Stomach (tissue), 9 donors: ENCODE results near the gene ARHGEF10L. TPM values are rescaled to one million over a fixed set of nuclear protein-coding genes. Genes with fewer than 3 reads are reported as not detected.

Experiments used
- DNase-seq, 2 donors: peaks; one replicate each; pipeline versions ENCODE4 v3.0.0 to v3.0.0-alpha.2; 2013 to 2019
- H3K27ac ChIP-seq, 5 donors: fragments of 200-600 bp in 4 of 5; sonication (generic) in 4 of 5; one replicate each; pipeline ENCODE4 v1.5.1; 2013 to 2019; ENCODE audit warnings: mild to moderate bottlenecking in 1 of 5, moderate library complexity in 1 of 5
- H3K27me3 ChIP-seq, 3 donors: fragments of 200-600 bp; sonication (generic); one replicate each; pipeline ENCODE4 v1.5.1; 2017 to 2019; ENCODE audit warnings: mixed run types in 1 of 3
- H3K36me3 ChIP-seq, 4 donors: fragments of 200-600 bp; sonication (generic); 1 replicate in 3 of 4; 2 replicates in 1 of 4; pipeline ENCODE4 v1.5.1; 2016 to 2019
- H3K4me1 ChIP-seq, 4 donors: fragments of 200-600 bp; sonication (generic); one replicate each; pipeline ENCODE4 v1.5.1; 2016 to 2019
- H3K4me3 ChIP-seq, 4 donors: fragments of 200-600 bp; sonication (generic) in 3 of 4; one replicate each; pipeline ENCODE4 v1.5.1; 2016 to 2019; ENCODE audit warnings: mild to moderate bottlenecking in 1 of 4
- H3K9me3 ChIP-seq, 4 donors: fragments of 200-600 bp; sonication (generic); one replicate each; pipeline ENCODE4 v1.5.1; 2016 to 2019
- CTCF ChIP-seq, 7 experiments: fragments of 450-650 bp in 4 of 7; fragments of 200-600 bp in 3 of 7; sonication (generic) in 3 of 7; IDR thresholded peaks; one replicate each; pipeline ENCODE4 v1.5.1; 2016 to 2019; ENCODE audit warnings: antibody characterized with exemption in 7 of 7, control low read depth in 2 of 7, mild to moderate bottlenecking in 1 of 7
- EP300 ChIP-seq: sonication (generic); formaldehyde crosslinking; IDR thresholded peaks from one replicate; pipeline ENCODE4 v1.6.1; 2017; ENCODE audit warnings: antibody characterized with exemption
- POLR2A ChIP-seq, 4 donors: fragments of 450-650 bp; IDR thresholded peaks; one replicate each; pipeline ENCODE4 v1.6.1; 2016; ENCODE audit warnings: antibody characterized with exemption in 4 of 4, control low read depth in 2 of 4, mild to moderate bottlenecking in 1 of 4, moderate library complexity in 1 of 4
- POLR2AphosphoS5 ChIP-seq, 3 donors: sonication (generic); formaldehyde crosslinking; IDR thresholded peaks; one replicate each; pipeline ENCODE4 v1.6.1; 2016; ENCODE audit warnings: antibody characterized with exemption in 3 of 3
- WGBS, 5 donors: extraction: QIAGEN DNeasy Blood & Tissue Kit in 3 of 5; methylation state at CpG; one replicate each; pipeline versions ENCODE4 v1.1.5 to v1.1.7; 2013 to 2018; 5-methylcytosine and 5-hydroxymethylcytosine counted together
- intact Hi-C: fragments of 100-400 bp; cut with DNase I; formaldehyde crosslinking; loops from one replicate; pipeline ENCODE4 v1.15.1; 2023; ENCODE audit warnings: low total_unique reads
- polyA plus RNA-seq, 3 donors: library from polyadenylated mRNA; stranded (reverse); fragments of 200-250 nt; gene quantifications; one replicate each; pipeline ENCODE4 v1.2.3, GENCODE V29; 2013
- total RNA-seq, 5 donors: library from RNA; depleted of rRNA; stranded (reverse); fragments of >200 nt; gene quantifications; one replicate each; pipeline versions ENCODE4 v1.1.0 to v1.2.3, GENCODE V29; 2014 to 2016
- donor health status: healthy with polysubstance abuse.
- donor health status: Bipolar disorder and iron deficiency.
- donor health status: healthy.

ARHGEF10L gene
- total and polyA plus RNA-seq, 8 donors: 15.4 to 329 (median 45.0) TPM

- WGBS, 5 donors: 90 to 96% (median 92%) methylated on average over 10 of the region's 10 CpGs
- Histone ChIP-seq H3K27me3 (no peaks in the 10 kb centered on the region), H3K9me3 (no peaks in the 10 kb centered on the region), H3K4me3 (no peak overlapping the region), H3K36me3 (peaks cover 61 to 100% (median 97%) of the 10 kb centered on the region in 4 donors), H3K27ac (no peak overlapping the region), H3K4me1 (no peaks in the 10 kb centered on the region)
- DNase-seq: no peak
- TF ChIP-seq EP300: no peak
- no peak for TF ChIP-seq POLR2A (IDR thresholded peaks at IDR 0.05)
- TF ChIP-seq POLR2AphosphoS5 (IDR thresholded peaks at IDR 0.05): no peak
- no peak for TF ChIP-seq CTCF (IDR thresholded peaks at IDR 0.05)
- intact Hi-C loops: no loop called here
Measured at GRCh38 chr1:17662296-17662695, 122.8 kb downstream of the ARHGEF10L start.

GRCh38 chr1:17662786-17663185 is 123.3 kb downstream of the ARHGEF10L start:
- no peak for DNase-seq
- peaks cover 56 to 100% (median 97%) of the 10 kb centered on the region in 4 donors for H3K36me3 ChIP-seq
- H3K9me3 ChIP-seq: no peaks in the 10 kb centered on the region
- H3K4me1 ChIP-seq: no peaks in the 10 kb centered on the region
- intact Hi-C loops: no loop called here
- no peak overlapping the region for H3K4me3 ChIP-seq
- no peak overlapping the region for H3K27ac ChIP-seq
- 83 to 93% (median 90%) methylated on average over 9 of the region's 9 CpGs for WGBS, 5 donors
- no peak for TF ChIP-seq POLR2AphosphoS5 (IDR thresholded peaks at IDR 0.05)
- no peak for TF ChIP-seq CTCF (IDR thresholded peaks at IDR 0.05)
- TF ChIP-seq POLR2A (IDR thresholded peaks at IDR 0.05): no peak
- no peak for TF ChIP-seq EP300
- H3K27me3 ChIP-seq: no peaks in the 10 kb centered on the region

GRCh38 chr1:17663646-17664045 is 124.1 kb downstream of the ARHGEF10L start:
- Histone ChIP-seq H3K9me3 (no peaks in the 10 kb centered on the region), H3K4me3 (no peak overlapping the region), H3K27ac (no peak overlapping the region), H3K27me3 (no peaks in the 10 kb centered on the region), H3K4me1 (no peaks in the 10 kb centered on the region), H3K36me3 (peaks cover 55 to 100% (median 97%) of the 10 kb centered on the region in 4 donors)
- WGBS, 5 donors: 78 to 89% (median 85%) methylated on average over 5 of the region's 5 CpGs
- TF ChIP-seq EP300 (no peak), POLR2AphosphoS5 (IDR thresholded peaks at IDR 0.05) (no peak), POLR2A (IDR thresholded peaks at IDR 0.05) (no peak), CTCF (IDR thresholded peaks at IDR 0.05) (no peak)
- intact Hi-C loops: no loop called here
- no peak for DNase-seq

GRCh38 chr1:17664322-17664721 is 124.8 kb downstream of the ARHGEF10L start:
- Histone ChIP-seq H3K4me3 (no peak overlapping the region), H3K9me3 (no peaks in the 10 kb centered on the region), H3K27ac (no peak overlapping the region), H3K4me1 (no peaks in the 10 kb centered on the region), H3K36me3 (peaks cover 49 to 100% (median 97%) of the 10 kb centered on the region in 4 donors), H3K27me3 (no peaks in the 10 kb centered on the region)
- intact Hi-C loops: no loop called here
- TF ChIP-seq CTCF (IDR thresholded peaks at IDR 0.05) (no peak), POLR2A (IDR thresholded peaks at IDR 0.05) (no peak), POLR2AphosphoS5 (IDR thresholded peaks at IDR 0.05) (no peak), EP300 (no peak)
- WGBS, 5 donors: 82 to 89% (median 86%) methylated on average over 10 to 11 of the region's 11 CpGs
- DNase-seq: no peak
